ENCODE results near the gene MKNK1.

Gene MKNK1

GRCh38 chr1:46617108-46617800 is 13.2 kb upstream of the MKNK1 start:
- no peaks in the 10 kb centered on the region for H3K36me3 ChIP-seq (ENCODE audit: insufficient read depth, low read length)
- TF ChIP-seq POLR2AphosphoS5 (IDR thresholded peaks at IDR 0.05; ENCODE audit: borderline replicate concordance, low read depth, low read length) = no peak
- TF ChIP-seq FOXP2 (optimal IDR thresholded peaks at IDR 0.05; ENCODE audit: control extremely low read depth, extremely low read length, insufficient read depth) = no peak
- no peak for TF ChIP-seq EZH2 (IDR thresholded peaks at IDR 0.05)
- DNase-seq (ENCODE audit: low read depth, low spot score) = no peak
- no peak overlapping the region for H3K9ac ChIP-seq (ENCODE audit: insufficient read length)
- no peak overlapping the region for H3K27ac ChIP-seq
- no peak overlapping the region for H3K4me3 ChIP-seq
- H3K9me3 ChIP-seq (ENCODE audit: low read depth, low read length) = no peaks in the 10 kb centered on the region

GRCh38 chr1:46616277-46617107 is 12.4 kb upstream of the MKNK1 start, which contains the start of gene MOB3C:
TSS of gene MOB3C (minus strand) at chr1:46616811. CDS start at chr1:46613321, 3,490 bp downstream.
- no peak within 1 kb of the TSS for H3K27ac ChIP-seq

GRCh38 chr1:46615735-46616134 is 11.7 kb upstream of the MKNK1 start:
- Histone ChIP-seq H3K4me3 (peak overlapping the region; percentile 79), H3K9me3 (ENCODE audit: low read depth, low read length) (no peaks in the 10 kb centered on the region), H3K27ac (no peak overlapping the region), H3K9ac (ENCODE audit: insufficient read length) (no peak overlapping the region), H3K36me3 (ENCODE audit: insufficient read depth, low read length) (no peaks in the 10 kb centered on the region)
- no peak for DNase-seq (ENCODE audit: low read depth, low spot score)
- no peak for TF ChIP-seq EZH2 (IDR thresholded peaks at IDR 0.05)
- TF ChIP-seq FOXP2 (optimal IDR thresholded peaks at IDR 0.05; ENCODE audit: control extremely low read depth, extremely low read length, insufficient read depth) = no peak
- TF ChIP-seq POLR2AphosphoS5 (IDR thresholded peaks at IDR 0.05; ENCODE audit: borderline replicate concordance, low read depth, low read length) = no peak

More at GRCh38 chr1:46616277-46617107, 12.4 kb upstream of the MKNK1 start, which contains the start of gene MOB3C:
- Histone ChIP-seq H3K4me3 (peak within 1 kb of the TSS; percentile 79), H3K9ac (ENCODE audit: insufficient read length) (peak within 1 kb of the TSS; percentile 62), H3K36me3 (ENCODE audit: insufficient read depth, low read length) (no peaks in the 10 kb centered on the region), H3K9me3 (ENCODE audit: low read depth, low read length) (no peaks in the 10 kb centered on the region)
- DNase-seq (ENCODE audit: low read depth, low spot score) = no peak
- TF ChIP-seq POLR2AphosphoS5 (IDR thresholded peaks at IDR 0.05; ENCODE audit: borderline replicate concordance, low read depth, low read length) = no peak
- TF ChIP-seq FOXP2 (optimal IDR thresholded peaks at IDR 0.05; ENCODE audit: control extremely low read depth, extremely low read length, insufficient read depth) = no peak
- no peak for TF ChIP-seq EZH2 (IDR thresholded peaks at IDR 0.05)

GRCh38 chr1:46615088-46615487 is 11.0 kb upstream of the MKNK1 start:
- Histone ChIP-seq H3K9ac (ENCODE audit: insufficient read length) (no peak overlapping the region), H3K9me3 (ENCODE audit: low read depth, low read length) (no peaks in the 10 kb centered on the region), H3K27ac (no peak overlapping the region), H3K4me3 (no peak overlapping the region), H3K36me3 (ENCODE audit: insufficient read depth, low read length) (no peaks in the 10 kb centered on the region)
- no peak for DNase-seq (ENCODE audit: low read depth, low spot score)
- TF ChIP-seq POLR2AphosphoS5 (IDR thresholded peaks at IDR 0.05; ENCODE audit: borderline replicate concordance, low read depth, low read length) = no peak
- no peak for TF ChIP-seq FOXP2 (optimal IDR thresholded peaks at IDR 0.05; ENCODE audit: control extremely low read depth, extremely low read length, insufficient read depth)
- TF ChIP-seq EZH2 (IDR thresholded peaks at IDR 0.05) = no peak

GRCh38 chr1:46614604-46614984 is 10.5 kb upstream of the MKNK1 start:
- no peak overlapping the region for H3K27ac ChIP-seq
- no peak for DNase-seq (ENCODE audit: low read depth, low spot score)
- no peak overlapping the region for H3K9ac ChIP-seq (ENCODE audit: insufficient read length)
- no peak overlapping the region for H3K4me3 ChIP-seq
- TF ChIP-seq POLR2AphosphoS5 (IDR thresholded peaks at IDR 0.05; ENCODE audit: borderline replicate concordance, low read depth, low read length) (no peak), EZH2 (IDR thresholded peaks at IDR 0.05) (no peak), FOXP2 (optimal IDR thresholded peaks at IDR 0.05; ENCODE audit: control extremely low read depth, extremely low read length, insufficient read depth) (no peak)
- H3K9me3 ChIP-seq (ENCODE audit: low read depth, low read length) = no peaks in the 10 kb centered on the region
- no peaks in the 10 kb centered on the region for H3K36me3 ChIP-seq (ENCODE audit: insufficient read depth, low read length)

GRCh38 chr1:46613661-46614603 is 9.9 kb upstream of the MKNK1 start:
- no peaks in the 10 kb centered on the region for H3K36me3 ChIP-seq (ENCODE audit: insufficient read depth, low read length)
- DNase-seq (ENCODE audit: low read depth, low spot score) = no peak
- TF ChIP-seq POLR2AphosphoS5 (IDR thresholded peaks at IDR 0.05; ENCODE audit: borderline replicate concordance, low read depth, low read length) (no peak), FOXP2 (optimal IDR thresholded peaks at IDR 0.05; ENCODE audit: control extremely low read depth, extremely low read length, insufficient read depth) (no peak), EZH2 (IDR thresholded peaks at IDR 0.05) (no peak)
- no peak overlapping the region for H3K4me3 ChIP-seq
- H3K27ac ChIP-seq = no peak overlapping the region
- H3K9me3 ChIP-seq (ENCODE audit: low read depth, low read length) = no peaks in the 10 kb centered on the region
- H3K9ac ChIP-seq (ENCODE audit: insufficient read length) = no peak overlapping the region

GRCh38 chr1:46612937-46613660 is 9.0 kb upstream of the MKNK1 start:
- no peak for DNase-seq (ENCODE audit: low read depth, low spot score)
- no peak overlapping the region for H3K9ac ChIP-seq (ENCODE audit: insufficient read length)

More at GRCh38 chr1:46612937-46613660, 9.0 kb upstream of the MKNK1 start:
- H3K9me3 ChIP-seq (ENCODE audit: low read depth, low read length) = no peaks in the 10 kb centered on the region
- no peaks in the 10 kb centered on the region for H3K36me3 ChIP-seq (ENCODE audit: insufficient read depth, low read length)
- no peak overlapping the region for H3K27ac ChIP-seq
- TF ChIP-seq POLR2AphosphoS5 (IDR thresholded peaks at IDR 0.05; ENCODE audit: borderline replicate concordance, low read depth, low read length) = no peak
- no peak for TF ChIP-seq EZH2 (IDR thresholded peaks at IDR 0.05)
- TF ChIP-seq FOXP2 (optimal IDR thresholded peaks at IDR 0.05; ENCODE audit: control extremely low read depth, extremely low read length, insufficient read depth) = no peak
- no peak overlapping the region for H3K4me3 ChIP-seq
